Measurements from ENCODE around the gene TCERG1.

The TCERG1 gene

DNA sequence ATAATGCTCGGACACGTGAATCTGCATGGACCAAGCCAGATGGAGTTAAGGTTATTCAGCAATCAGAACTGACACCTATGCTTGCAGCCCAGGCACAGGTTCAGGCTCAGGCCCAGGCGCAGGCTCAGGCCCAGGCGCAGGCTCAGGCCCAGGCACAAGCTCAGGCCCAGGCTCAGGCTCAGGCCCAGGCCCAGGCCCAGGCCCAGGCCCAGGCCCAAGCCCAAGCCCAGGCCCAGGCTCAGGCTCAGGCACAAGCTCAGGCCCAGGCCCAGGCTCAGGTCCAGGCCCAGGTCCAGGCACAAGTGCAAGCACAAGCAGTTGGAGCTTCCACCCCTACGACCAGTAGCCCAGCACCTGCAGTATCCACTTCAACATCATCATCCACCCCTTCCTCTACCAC lies 11.8 kb downstream of the TCERG1 start:
- DNase-seq, result no peak

DNA sequence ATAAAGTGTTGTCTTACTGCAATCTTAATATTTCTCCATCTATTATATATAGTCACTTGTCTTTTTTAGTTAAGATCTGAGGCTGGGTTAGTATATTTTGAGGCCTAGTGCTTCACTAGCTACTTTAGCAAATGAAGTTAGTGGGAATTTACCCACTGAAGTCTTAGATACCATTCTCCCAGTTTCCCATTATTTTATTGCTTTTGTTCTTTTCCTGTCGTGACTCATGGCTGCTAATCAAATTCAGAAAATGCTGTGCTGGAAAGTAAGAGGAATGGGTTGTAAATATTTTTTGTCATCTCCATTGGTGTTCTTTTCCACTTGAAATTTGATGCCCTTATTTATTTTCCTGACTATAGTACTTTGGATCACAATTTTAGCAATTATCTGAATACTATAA lies 14.2 kb downstream of the TCERG1 start:
- no peak for DNase-seq

DNA sequence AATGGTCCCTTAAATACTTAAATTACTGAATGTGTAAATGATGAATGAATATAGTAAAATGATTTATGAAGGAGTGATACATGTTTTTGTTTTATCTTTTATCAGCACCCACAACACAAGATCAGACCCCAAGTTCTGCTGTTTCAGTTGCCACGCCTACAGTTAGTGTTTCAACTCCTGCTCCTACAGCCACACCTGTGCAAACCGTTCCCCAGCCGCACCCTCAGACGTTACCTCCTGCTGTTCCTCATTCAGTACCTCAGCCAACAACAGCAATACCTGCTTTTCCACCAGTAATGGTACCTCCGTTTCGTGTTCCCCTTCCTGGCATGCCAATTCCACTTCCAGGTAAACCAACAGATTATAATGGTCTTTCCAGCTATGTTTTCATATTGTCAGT lies 16.3 kb downstream of the TCERG1 start:
- DNase-seq, result no peak

DNA sequence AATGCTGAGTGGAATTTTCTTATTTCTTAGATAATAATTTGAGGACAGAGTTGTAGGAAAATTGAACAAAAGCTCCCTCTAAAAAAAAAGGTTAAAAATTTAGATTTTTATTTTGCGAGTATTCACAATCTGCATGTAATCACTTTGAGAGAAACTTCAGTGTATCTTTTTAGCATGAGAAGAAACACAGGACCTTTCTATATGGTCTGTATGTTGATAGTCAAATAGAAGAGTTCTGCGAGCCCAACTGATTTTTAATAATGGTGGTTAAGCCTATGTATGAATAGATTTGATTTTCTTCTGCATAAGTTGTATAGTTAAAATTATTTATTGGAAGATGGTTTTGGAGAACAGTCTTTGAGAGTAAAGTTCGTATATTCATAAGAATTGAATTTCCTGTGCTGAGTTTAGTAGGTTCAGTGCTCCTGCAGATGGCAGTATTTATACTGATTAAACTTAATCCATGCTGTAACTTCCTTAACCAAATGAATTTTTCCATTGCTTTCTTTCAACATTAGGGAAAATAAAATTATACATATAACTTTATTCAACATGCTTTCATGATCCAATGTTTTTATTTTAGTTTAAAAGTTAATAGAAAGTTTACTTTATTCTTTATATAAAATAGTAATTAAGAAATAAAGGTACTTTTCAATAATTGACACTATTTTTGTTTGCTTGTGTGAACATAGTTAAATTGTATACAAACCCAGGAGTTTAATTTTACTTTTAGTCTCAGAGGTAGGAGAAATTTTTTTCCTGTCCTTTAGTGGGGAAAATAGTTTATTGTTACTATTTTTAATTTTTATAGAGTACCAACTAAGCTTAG lies 19.6 kb downstream of the TCERG1 start:
- no peak for DNase-seq

DNA sequence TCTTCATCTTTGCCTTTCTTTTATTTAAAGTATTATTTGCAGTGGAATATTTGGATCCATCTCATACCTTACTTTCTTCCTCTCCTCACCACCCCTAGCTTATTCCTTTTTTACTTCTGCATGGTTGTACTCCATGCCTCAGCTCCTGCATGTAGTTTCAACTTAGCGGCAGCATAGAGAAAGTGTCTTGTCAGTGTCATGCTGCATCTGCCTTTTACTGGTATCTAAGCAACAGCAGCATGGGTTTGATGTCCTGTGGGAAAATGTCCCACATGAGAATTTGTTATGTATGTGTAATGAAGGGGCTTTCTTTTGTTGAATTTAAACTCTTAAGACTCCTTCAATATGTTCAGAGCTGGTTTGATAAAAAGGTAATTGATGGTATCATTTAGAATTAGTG lies 20.6 kb downstream of the TCERG1 start:
- no peak for DNase-seq

DNA sequence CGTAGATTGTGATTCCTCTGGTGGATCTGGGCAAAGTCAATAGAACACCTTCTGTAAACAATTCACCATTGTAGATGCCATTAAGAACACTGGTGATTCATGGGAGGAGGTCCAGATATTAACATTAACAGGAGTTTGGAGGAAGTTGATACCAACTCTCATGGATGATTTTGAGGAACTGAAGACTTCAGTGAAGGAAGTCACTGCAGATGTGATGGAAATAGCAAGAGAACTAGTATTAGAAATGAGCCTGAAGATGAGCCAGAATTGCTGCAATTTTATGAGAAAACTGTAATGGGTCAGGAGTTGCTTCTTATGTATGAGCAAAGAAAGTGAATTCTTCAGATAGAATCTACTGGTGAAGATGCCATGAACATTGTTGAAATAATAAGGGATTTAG lies 26.9 kb downstream of the TCERG1 start:
- no peak for DNase-seq

DNA sequence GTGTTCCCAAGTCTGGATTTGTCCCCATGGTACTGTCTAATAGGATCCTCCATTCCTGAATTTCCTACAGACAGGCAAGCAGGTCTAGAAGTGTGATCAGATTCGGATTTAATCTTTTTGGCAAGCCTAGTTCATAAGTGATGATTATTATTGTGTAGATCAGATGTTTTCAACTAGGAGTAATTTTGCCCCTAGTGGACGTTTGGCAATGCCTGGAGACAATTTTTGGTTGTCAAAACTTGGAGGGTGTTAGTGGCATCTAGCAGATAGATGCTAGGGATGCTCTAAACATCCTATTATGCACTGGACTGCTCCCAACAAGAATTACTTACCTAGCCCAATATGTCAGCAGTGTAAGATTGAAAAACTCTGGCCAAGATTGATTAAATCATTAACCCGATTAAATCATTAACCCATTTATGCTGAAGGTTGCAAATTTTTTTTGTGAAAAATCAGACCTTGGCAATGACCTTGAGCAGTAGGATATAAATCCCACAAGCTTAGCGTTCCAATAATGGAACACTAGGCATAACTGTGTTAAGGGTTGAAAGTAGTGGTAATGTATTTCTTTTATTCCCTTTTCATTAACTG lies 28.2 kb downstream of the TCERG1 start:
- DNase-seq, result no peak

DNA sequence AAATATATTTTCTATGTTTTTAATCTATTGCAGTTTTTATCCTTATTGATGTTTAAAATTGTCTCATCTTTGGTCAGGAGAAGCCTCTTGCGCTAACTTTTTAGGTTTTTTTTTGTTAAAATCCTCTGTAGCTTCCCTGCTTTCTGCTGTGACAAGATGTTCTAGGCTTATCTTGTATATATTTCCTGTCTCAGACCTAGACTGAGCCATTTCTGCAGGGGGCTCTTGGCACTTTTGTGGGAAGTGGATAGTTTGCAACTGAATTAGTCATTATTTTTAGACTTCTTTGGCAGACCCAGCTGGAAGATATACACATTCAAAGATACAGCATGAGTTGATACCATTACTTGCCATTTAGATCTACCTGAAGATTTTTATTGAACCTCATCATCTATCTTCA lies 28.8 kb downstream of the TCERG1 start:
- DNase-seq, result no peak

DNA sequence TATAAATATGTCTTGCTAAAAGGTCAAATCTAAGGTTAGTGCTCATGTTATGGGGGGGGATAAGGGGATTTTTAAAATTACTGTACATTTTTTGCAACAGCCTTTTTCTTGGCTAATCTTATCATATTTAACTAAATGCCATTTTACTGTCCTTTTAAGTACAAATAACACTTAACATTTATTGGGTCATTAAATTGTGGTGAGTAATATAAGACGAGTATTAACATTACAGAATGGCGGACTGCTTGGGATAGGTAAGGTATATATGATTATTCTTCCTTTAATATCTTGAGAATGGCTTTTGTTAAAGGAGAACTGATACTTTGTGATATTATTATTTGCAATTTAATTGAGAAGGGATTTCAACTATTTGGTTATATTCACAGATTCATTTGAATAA lies 35.6 kb downstream of the TCERG1 start:
- no peak for DNase-seq

DNA sequence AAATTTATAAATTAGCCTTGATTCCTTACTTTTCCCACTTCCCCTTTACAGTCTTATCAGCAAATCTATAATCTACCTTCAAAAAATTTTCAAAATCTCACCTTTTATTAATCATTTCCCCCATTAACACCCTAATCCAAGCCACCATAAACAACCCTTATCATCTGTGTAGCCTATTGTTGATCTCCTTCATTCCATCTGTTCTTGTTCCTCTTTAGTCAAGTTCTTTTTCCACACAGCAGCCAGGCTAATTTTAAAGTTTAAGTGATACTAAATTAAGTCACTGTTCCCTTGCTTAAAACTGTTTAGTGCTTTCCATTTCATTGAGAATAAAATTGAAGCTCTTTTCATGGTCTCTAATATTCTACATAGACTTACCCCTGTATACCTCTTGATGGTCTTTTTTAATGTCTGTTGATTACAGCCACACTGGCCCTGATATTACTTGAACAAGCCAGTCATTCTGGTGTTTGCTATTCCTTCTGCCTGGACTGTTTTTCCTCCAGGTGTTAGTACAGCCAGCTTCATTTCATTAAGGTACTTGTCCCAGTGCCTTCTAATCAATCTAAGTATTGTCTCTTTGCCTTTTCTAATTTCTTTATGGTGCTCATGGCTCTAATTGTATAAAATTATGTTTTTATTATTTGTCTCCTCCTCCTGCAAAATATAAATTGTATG lies 37.7 kb downstream of the TCERG1 start:
- no peak for DNase-seq

DNA sequence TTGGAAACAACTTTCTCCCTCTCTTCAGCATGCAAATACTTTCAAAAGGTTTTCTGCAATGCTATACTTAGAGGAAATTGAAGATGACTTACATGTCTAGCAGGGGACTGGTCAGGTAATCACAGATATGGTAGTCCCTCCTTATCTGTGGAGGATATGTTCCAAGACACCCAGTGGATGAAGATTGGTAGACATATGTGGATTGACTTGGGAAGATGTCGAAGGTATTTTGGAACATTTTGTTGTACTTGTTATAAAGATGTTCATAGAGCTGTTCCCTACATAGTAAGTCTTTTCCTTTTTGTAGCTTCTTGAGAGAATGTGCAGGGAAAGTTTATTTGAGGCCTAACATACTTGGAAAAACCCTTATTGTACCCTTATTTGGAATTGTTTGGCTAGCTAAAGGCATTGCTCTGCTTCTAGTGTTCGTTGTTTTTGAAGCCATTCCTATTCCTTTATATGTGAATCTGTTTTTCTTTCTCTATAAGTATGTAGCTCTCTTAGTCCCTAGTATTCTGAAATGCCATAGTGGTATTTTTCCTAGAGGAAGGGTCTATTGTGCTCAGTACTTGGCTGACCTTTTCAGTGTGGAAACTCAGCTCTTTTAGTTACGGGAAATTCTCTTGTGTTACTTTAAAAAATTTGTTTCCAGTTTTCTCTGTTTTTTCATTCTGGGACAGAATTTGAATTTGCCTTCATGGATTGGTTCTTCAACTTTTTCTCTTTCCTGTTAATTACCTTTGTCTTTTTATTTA lies 43.1 kb downstream of the TCERG1 start:
- no peak for DNase-seq

DNA sequence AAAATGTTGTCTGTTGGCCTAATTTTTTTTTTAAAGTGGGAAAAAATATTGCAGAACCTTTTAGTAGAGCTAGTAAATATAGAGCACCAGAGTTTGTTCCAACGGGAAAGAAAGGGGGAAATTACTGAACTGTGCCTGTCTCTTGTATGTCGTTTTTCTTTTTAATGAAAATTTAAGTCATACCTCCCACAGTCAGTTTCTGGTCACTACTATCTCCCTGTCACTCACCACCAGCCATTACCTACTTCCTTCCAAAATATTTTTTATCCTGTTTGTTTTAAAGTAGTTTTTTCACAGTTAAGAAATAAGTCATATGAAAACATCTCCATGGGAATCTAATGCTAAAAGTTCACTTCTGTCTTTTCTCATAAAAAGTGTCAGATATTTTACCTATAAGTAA lies 47.5 kb downstream of the TCERG1 start:
- DNase-seq, result no peak

DNA sequence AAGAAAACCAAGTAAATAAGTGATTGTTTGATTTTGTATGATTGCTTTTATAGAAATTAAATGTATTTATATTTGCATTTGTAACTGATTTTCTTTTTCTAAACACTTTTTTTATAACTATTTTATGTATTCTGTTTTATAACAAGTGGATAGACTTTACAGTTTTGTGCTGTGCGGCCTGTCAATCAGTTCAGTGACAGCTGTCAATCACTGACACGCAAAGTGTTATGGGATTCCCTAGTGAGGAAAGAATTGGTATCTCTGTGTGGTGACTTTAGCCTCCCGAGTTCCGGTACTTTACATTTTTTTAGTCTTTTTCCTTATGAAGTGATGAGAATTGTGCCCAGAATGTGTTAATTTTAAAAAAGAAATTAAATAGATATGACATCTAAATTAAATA lies 52.5 kb downstream of the TCERG1 start:
- DNase-seq, result no peak

DNA sequence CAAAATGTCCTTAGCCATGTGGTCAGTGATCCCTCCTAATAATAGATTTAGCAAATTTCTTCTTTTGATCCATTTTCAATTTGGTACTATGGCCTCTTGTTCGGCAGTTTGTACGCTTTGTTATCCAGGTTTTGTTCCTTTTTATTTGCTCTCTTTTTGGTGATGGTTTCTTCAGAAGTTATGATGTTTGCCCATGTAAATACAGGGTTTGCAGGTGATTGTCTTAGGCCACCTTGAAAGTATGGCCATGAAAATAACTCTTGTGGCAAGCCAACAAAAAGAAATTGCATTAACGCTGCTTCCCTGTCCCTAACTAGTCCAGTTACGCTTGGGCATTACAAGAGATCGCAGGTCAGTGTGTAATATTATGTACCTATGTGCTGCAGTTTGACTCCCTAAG lies 60.3 kb downstream of the TCERG1 start:
- no peak for DNase-seq

DNA sequence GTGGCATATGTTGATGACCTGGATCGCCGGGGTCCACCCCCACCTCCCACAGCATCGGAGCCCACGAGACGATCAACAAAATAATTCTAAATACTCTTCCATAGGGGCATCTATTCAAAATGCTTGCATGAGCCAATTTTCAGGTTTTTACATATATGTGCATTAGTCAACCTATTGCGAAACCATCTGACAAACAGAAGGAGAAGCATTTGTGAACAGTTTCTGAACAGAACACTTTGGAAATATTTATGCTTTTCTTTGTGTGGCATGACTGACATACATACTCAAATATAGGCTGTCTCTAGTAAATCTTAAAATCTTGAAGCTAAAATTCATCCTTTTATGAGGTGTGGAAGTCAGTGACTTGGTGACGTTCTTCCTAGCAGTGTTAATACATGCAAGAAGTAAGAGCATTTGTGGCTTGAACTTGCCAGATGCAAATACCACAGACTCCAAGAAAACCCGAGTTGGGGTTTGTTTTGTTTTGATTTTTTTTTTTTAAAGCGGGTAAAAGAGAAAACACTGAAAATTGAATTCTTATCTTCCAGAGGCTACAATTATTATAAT lies 63.5 kb downstream of the TCERG1 start:
- DNase-seq, result no peak

DNA sequence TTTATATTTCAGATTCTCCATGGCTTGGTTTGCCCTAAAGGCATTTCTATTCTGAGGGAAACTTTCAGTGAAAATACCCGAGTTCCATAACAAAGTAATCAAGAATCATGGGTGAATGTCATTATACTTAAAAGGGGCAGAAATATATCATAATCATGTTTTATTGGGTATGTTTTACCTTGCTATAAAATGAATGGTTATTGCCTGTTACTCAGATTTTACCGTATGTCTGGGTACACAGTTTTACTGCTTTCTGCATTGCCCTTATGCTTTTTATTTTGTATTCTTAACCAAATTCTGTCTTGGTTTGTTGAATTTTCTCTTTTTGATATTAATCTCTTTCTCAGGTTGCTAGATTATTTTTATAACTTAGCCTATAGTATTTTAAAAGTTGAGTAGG lies 66.3 kb downstream of the TCERG1 start:
- DNase-seq, result no peak

DNA sequence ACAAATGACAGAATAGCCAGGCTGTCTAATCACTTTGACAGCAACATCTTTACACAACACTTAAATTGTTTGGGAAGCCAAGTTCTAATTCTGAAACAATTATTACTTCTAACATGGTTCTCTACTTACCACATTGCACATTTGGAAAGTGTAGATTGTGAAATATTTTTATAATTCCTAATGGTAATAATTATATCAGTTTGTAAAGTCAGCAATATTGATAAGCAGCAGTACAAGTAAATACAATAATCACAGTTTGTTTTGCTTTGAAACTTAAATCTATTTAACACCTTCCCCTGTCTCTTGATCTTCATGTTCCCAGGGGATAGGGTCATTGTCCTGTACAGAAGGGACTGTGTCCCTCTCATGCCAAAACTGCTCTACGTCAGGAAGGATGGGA lies 67.4 kb downstream of the TCERG1 start:
- no peak for DNase-seq

DNA sequence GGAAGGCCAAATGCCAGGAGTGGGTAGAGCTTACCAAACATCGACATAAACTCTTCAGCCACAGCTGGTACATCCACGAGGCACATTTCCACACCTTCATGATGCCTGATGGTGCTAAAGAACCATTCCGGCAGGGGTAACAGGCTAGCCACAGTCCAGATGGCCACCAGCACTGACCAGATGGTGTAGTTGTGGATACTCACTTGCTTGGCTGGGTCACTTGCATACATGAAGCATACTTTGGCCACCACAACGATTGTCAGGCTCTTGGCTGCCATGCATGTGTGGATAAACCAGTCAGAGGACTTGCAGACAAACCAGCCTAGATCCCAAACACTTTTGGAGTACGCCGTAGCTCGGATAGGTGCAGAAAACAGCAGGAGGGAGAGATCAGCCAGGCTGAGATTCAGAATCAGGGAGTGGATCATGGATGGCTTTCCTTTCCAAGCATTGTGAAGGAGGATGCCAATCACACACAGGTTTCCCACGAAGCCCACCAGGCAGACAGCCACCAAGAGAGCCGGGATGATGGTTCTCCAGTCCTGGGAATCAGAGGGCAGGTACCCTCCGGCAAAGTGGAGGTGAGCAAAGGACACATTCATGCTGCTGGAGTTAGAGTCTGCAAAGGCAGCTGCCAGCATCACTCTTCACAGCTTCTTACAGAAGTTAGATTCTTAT lies 68.5 kb downstream of the TCERG1 start:
- no peak for DNase-seq

DNA sequence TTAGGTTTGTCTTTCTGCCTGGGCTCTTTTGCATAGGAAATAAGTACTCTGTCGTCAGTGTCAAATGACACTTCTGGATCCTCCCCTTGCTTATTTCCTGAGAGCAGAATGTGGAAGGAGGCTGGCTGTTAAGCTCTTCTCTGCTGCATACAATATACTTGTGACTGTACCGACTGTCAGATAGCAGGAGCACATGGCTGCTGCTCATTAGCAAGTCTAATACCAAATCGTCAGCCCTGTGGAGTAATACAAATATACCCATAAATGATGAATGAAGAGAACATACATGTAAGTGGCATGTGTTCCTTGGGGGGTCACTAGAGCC lies 69.0 kb downstream of the TCERG1 start, which contains the start of gene GPR151:
TSS of gene GPR151 (minus strand) at position 40 of the 325 bp plus-strand sequence. CDS start 77 bp downstream, outside the sequence.
- no peak for DNase-seq

DNA sequence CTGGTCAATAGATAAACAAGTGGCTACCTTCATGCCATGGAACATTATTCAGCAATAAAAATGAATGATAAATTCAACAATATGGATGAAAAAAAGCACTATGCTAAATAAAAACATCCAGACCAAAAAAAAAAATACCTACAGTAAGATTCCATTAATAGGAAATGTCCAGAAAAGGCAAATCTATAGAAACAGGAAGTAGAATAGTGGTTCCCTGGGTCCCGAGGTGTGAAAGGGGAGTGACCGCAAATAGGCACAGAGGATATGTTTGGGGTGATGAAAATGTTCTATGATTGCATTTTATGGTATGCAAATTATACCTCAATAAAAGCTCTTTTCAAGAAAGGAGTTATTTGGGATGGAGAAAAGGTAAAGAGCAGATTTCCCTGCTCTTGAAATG lies 72.4 kb downstream of the TCERG1 start:
- DNase-seq, result no peak

DNA sequence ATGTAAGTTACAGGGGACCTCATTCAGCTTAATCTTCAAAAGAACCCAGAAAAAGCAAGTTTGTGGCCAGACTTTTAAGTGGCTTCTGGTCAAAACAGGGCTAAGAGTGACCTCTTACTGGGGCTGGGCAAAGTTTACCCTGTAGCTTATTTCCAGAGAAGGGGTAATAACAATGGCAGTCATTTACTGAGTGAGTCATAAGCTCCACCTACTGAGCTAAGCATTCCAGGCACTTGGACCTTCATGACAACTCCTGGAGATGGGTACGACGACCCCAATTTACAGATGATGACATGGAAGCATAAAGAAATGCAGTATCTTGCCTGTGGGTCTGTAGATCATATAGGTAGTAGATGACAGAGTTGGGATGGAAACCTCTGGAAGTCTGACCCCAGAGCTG lies 73.6 kb downstream of the TCERG1 start:
- DNase-seq, result no peak

DNA sequence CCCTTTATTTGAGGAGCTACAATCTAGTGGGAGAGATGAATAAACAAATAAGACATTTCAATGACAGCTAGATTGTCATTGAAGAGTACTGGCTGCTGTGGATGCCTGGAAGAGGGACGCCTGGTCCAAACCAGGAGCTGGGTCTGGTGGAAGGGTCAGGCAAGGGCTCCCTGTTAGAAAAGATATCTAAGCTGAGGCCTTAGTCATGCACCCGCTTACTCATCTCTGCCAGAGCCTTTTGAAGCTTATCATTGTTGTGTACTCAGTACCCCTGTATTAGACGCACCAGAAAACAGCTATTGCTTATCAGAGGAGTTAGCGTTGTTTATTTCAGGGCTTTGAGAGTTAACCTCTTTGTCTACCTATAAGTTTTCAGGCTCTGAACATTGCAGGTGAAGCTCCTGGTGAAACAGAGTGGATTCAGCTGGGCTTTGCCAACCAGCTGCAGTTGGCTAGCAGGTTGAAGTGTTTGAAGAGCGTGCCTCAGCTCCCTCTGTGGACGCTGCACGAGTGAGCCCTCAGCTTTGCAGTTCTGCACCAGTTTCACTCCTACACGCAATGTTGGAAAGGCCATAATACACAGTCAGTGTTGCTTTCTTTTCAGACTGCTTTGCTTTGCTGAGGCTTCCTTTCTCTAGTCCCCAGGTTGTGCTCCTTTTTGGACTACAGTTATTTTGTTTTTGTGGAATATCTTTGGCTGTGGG lies 74.4 kb downstream of the TCERG1 start:
- DNase-seq, result no peak
